Astrocyte of the spinal cord (primary cell): ENCODE results near the gene HIRIP3.

Source experiments
- DNase-seq: peaks from one replicate; pipeline ENCODE4 v3.0.0; 2011; ENCODE audit warnings: low read depth, low spot score
- H3K4me3 ChIP-seq: 2 replicates; pipeline ENCODE4 v1.5.1; 2011; ENCODE audit warnings: low read depth, mild to moderate bottlenecking, low read length, moderate library complexity
- in situ Hi-C: cut with HindIII; loops from 2 replicates; pipeline ENCODE4 v1.10.0; 2017; ENCODE audit warnings: low sequenced_read_pairs
- TF ChIP-seq, protein P1 (sequence below): IDR thresholded peaks from 2 replicates; pipeline ENCODE4 v1.5.1; 2012; ENCODE audit warnings: low read depth, mild to moderate bottlenecking, low read length, inconsistent platforms

The HIRIP3 gene

DNA sequence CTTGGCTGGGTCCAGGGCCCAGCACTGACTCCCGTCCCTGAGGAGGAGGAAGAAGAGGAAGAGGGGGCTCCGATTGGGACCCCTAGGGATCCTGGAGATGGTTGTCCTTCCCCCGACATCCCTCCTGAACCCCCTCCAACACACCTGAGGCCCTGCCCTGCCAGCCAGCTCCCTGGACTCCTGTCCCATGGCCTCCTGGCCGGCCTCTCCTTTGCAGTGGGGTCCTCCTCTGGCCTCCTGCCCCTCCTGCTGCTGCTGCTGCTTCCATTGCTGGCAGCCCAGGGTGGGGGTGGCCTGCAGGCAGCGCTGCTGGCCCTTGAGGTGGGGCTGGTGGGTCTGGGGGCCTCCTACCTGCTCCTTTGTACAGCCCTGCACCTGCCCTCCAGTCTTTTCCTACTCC is 8.5 kb downstream of the HIRIP3 start:
- in situ Hi-C loops: no loop called here
- no peak overlapping the region for H3K4me3 ChIP-seq
- TF ChIP-seq, protein P1, sequence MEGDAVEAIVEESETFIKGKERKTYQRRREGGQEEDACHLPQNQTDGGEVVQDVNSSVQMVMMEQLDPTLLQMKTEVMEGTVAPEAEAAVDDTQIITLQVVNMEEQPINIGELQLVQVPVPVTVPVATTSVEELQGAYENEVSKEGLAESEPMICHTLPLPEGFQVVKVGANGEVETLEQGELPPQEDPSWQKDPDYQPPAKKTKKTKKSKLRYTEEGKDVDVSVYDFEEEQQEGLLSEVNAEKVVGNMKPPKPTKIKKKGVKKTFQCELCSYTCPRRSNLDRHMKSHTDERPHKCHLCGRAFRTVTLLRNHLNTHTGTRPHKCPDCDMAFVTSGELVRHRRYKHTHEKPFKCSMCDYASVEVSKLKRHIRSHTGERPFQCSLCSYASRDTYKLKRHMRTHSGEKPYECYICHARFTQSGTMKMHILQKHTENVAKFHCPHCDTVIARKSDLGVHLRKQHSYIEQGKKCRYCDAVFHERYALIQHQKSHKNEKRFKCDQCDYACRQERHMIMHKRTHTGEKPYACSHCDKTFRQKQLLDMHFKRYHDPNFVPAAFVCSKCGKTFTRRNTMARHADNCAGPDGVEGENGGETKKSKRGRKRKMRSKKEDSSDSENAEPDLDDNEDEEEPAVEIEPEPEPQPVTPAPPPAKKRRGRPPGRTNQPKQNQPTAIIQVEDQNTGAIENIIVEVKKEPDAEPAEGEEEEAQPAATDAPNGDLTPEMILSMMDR: no peak

DNA sequence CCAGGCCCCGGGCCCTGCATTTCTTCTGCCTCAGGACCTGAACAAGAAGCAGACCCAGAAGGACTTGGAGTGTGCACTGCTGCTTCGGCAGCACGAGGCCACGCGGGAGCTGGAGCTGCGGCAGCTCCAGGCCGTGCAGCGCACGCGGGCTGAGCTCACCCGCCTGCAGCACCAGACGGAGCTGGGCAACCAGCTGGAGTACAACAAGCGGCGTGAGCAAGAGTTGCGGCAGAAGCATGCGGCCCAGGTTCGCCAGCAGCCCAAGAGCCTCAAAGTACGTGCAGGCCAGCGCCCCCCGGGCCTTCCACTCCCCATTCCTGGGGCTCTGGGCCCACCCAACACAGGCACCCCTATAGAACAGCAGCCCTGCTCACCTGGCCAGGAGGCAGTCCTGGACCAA is 9.2 kb downstream of the HIRIP3 start:
- no peak overlapping the region for H3K4me3 ChIP-seq
- no peak for DNase-seq
- in situ Hi-C loops: no loop called here
- TF ChIP-seq, protein P1: no peak

More for the DNA sequence above, 8.5 kb downstream of the HIRIP3 start:
- DNase-seq: no peak

DNA sequence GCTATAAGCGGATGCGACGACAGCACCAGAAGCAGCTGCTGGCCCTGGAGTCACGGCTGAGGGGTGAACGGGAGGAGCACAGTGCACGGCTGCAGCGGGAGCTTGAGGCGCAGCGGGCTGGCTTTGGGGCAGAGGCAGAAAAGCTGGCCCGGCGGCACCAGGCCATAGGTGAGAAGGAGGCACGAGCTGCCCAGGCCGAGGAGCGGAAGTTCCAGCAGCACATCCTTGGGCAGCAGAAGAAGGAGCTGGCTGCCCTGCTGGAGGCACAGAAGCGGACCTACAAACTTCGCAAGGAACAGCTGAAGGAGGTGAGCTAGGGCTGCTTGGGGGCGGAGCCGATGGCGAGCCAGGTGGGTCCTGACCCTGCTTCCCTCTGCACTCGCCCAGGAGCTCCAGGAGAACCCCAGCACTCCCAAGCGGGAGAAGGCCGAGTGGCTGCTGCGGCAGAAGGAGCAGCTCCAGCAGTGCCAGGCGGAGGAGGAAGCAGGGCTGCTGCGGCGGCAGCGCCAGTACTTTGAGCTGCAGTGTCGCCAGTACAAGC is 10.1 kb downstream of the HIRIP3 start:
- H3K4me3 ChIP-seq: no peak overlapping the region
- no peak for DNase-seq
- TF ChIP-seq, protein P1: no peak
- in situ Hi-C loops: no loop called here

DNA sequence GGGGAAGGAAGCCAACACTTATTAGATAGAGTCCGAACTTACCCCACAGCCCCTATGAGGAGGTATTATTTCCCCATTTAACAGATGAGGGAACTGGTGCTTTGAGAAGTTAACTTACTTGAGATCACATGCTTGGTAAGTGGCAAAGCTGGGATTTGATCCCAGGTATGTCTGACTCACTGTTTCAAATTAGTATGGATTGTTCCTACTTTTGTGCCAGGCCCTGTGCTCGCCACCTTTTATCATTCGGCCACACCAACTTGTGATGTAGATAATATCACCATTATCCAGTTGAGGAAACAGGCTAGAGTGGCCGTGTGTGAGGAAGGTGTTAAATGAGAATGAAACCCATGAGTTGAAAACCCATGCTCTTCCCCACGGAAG is 10.7 kb downstream of the HIRIP3 start:
- no peak overlapping the region for H3K4me3 ChIP-seq
- TF ChIP-seq, protein P1: no peak
- DNase-seq: no peak
- in situ Hi-C loops: no loop called here

DNA sequence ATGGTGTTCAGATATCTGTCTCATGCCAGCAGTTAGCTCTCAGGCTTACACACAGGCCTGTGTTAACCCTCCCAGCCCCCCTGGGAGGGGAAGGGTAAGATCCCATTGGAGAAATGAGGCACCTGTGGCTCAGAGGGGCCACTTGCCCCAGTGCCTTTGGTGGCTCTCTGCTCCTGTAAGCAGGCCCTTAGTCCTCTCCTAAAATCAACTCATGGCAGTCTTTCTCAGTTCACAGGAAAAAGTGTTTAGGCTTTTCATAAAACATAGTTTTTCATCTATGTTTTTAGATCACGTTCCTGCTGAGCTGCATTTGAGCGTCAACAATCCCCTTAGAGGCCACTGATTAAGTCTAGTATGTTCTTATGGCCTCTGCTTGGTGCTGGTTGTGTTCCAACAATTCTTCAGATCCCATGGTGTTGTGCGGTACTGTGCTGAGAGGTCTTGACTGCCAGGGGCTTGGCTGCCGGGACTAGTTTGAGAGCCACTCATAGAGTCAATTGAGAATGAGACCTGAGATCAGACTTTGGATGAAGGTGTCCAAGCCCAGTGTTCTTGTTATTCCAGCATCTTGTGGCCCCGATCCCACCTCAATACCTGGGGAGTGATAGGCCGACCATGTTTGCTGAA is 11.2 kb downstream of the HIRIP3 start:
- in situ Hi-C loops: no loop called here
- no peak for DNase-seq
- no peak overlapping the region for H3K4me3 ChIP-seq
- TF ChIP-seq, protein P1: no peak

DNA sequence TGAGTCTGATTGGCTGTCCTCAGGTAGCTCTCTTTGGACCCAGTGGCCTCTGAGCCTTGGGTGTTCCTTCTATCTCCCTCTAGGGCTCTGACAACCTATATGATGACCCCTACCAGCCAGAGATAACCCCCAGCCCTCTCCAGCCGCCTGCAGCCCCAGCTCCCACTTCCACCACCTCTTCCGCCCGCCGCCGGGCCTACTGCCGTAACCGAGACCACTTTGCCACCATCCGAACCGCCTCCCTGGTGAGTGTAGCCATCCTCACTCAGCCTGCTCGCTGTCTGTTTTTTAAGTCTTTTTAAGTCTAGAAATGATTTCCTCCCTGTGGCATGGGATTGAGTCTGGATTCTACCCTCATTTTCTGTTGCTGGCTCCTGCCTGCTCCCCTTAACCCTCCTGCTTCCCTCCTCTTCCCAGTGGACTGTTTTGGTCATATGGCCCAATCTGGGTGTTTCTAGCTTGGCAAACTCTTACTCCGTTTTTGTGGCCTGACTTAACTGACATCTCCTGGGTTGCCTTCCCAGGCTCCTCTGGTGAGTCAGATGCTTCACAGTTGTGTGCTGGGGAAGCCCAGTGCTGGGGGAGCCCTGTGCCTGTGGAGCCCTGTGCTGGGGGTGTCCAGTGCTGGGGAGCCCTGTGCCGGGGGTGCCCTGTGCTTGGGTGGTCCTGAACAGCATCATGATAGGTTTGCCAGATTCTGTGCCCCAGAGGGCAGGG is 11.8 kb downstream of the HIRIP3 start:
- TF ChIP-seq, protein P1: no peak
- no peak overlapping the region for H3K4me3 ChIP-seq
- DNase-seq: no peak
- in situ Hi-C loops: no loop called here
